Hair follicular keratinocyte (primary cell): Measurements from ENCODE around the gene NDUFB1. TPM values are rescaled to one million over a fixed set of nuclear protein-coding genes. Genes with fewer than 3 reads are reported as not detected.

Experiments
- total RNA-seq: library from RNA; depleted of rRNA; stranded (reverse); fragments of >200 nt; gene quantifications from 2 replicates; pipeline ENCODE4 v1.2.3, GENCODE V29; 2015

NDUFB1 gene
- total RNA-seq, result 302 and 389 TPM in 2 replicates

DNA sequence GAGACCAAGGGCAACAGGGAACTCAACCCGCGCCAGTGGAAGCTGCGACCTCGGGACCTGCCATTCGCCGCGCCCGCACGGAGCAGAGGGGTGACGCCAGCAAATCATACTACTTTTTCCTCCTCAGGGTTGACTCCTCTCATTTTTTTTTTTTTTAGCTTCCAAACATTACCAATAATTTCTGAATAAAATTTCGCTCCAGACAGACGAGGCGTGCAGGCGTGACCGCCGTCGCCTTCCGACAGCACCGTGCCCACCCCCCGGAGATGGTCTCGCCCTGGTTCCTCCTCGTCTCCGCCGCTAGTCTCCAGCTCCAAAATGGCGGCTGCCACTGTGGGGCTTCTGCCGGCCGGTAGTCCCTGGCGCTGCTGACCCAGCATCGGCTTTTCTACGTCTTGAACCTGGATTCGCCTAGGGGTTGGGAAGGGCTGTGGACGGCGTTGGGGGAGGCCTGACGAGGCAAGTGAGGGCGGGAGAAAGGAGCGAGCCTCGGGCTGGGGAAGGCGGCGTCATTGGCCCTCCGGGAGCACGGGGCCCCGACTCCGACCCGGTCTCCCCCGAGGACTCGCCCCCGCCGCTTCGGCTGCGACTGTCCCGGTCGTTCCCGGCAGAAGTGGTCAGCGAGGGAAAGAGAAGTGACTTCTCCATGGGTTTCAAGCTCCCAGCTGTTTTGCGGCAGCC is at the start of gene NDUFB1, which contains the start of gene CPSF2:
Gene NDUFB1 (minus strand): TSS at position 37 of the 681 bp plus-strand sequence. CDS start 4,069 bp downstream, outside the sequence.
Gene CPSF2 (plus strand): TSS at position 300 of the 681 bp plus-strand sequence. CDS start 9,016 bp downstream, outside the sequence.

DNA sequence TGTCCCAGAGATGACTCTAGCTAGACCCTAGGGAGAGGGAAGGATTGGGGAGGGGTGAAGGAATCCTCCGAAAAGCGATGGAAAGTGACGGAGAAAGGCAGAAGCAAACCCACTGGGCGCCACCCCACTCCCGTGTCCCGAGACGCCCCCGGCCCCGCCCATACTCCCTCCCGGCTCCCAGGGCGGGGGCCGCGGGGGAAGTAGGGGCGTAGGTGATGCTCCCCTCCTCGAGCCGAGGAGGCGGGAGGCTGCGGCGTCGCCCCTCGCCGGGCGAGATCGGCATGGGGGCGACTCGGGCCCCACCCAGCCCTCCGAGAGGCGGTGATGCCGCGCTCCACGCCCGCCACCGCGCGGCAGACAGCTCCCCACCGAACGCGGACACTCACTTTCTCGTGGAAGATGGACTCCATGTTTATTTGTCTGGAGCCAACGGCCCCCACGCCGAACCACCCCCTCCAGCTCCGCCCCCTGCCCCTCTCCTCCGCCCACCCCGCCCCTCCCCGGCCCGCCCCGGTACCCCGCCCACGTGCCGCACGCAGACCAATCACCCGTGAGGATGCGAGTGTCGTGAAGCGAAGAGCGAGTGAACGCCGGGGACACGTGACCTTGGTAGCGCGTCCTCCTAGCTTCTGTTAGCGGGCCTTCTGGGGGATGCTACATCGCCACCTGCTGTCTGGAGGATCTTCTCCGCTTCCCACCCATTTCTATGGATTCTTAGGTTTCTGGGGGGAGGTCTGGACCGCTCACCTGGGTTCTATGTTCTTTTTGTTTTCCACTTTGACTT is 15.2 kb downstream of the NDUFB1 start, which contains the start of gene ATXN3:
Gene ATXN3 (minus strand): TSS at position 440 of the 784 bp plus-strand sequence. CDS start 30 bp downstream, at position 410.

Other genes starting within 250 kb of the NDUFB1 start
- 0.31 and 1.4 TPM in 2 replicates for gene FBLN5, start 174.0 kb downstream of the NDUFB1 start, total RNA-seq
- 13.9 and 16.1 TPM in 2 replicates for gene TRIP11, start 81.6 kb downstream of the NDUFB1 start, total RNA-seq
- gene ATXN3, start 15.1 kb downstream of the NDUFB1 start, total RNA-seq, result 14.6 and 37.3 TPM in 2 replicates
- 33.1 and 34.2 TPM in 2 replicates for gene CPSF2, start 263 bp upstream of the NDUFB1 start, total RNA-seq
- gene SLC24A4, start 201.5 kb upstream of the NDUFB1 start, total RNA-seq, result 0.08 TPM in 1 of 2 replicates, not detected in the other